Measurements from ENCODE around the gene VCPKMT. TPM values are rescaled to one million over a fixed set of nuclear protein-coding genes. Genes with fewer than 3 reads are reported as not detected.

The VCPKMT gene
- total and polyA plus RNA-seq, 9 of the 15 experiments (the other 6 are each of a cell fraction or from before 2014, with no cell fraction given) = 2.7 to 7.8 (median 6.3) TPM

DNA sequence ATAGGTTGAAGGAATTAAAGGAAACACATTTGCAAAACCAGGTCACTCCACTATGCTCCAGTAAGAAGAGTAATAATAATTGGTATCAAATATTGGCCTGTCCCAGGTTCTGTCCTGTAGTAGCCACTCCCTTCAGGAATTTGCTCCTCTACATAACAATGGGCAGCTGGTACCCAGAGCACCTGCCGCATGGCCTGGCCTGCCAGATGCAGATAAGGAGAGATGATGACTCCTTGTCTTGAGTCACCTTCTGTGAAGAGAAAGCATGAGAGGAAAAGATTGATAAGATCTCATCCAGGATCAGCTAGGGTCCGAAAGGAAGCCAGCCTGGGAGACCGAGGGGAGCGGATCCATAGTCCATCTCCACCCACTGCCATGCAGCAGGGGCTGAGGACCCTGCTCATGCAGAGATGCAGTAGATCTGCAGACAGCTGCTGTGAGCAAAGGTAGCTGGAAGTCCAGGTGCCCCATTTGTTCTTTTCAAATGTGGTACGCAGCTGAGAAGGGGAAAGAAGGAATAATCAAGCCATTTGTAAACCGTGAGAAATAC lies 24.3 kb downstream of the VCPKMT start:
- Histone ChIP-seq H2AFZ (ENCODE audit: low read depth, low read length) (no peak overlapping the region), H3K27me3 (ENCODE audit: control insufficient read depth in 2 of 2, insufficient read depth in 2 of 2, low read length in 2 of 2) (no peaks in the 10 kb centered on the region), H3K27ac (ENCODE audit: extremely low read depth, low read depth, low read length) (no peak overlapping the region), H3K4me2 (ENCODE audit: insufficient read depth, low read length) (no peak overlapping the region), H3K36me3 (ENCODE audit: control insufficient read depth, insufficient read depth, low read length) (no peaks in the 10 kb centered on the region), H3K9me1 (ENCODE audit: control insufficient read depth, insufficient read depth, low read length) (no peaks in the 10 kb centered on the region), H3K4me3 (no peak overlapping the region), H3K9ac (ENCODE audit: insufficient read depth in 1 of 2, low read depth in 2 of 2, low read length in 2 of 2) (no peak overlapping the region), H3K79me2 (ENCODE audit: control insufficient read depth, insufficient read depth, low read length) (no peaks in the 10 kb centered on the region), H3K4me1 (replicated peaks in 1 of 2; ENCODE audit: control insufficient read depth in 2 of 2, insufficient read depth in 2 of 2, low read length in 2 of 2) (peaks cover 0 to 17% of the 10 kb centered on the region in 2 experiments; a peak in 3 of 5 replicates), H4K20me1 (replicated peaks; ENCODE audit: control insufficient read depth, insufficient read depth, low read length) (no peaks in the 10 kb centered on the region), H3K9me3 (replicated peaks; ENCODE audit: control insufficient read depth, insufficient read depth, low read depth, low read length) (no peaks in the 10 kb centered on the region)
- ChIA-PET CTCF (ENCODE audit: low intra/inter-chr PET ratio) (no interaction called here), POLR2A (interaction anchor here (0.9 to 1.1 kb wide), 2 partner anchors 229 to 234 kb away, joined by 3 to 5 read pairs; no protein-coding TSS in a partner anchor)
- intact Hi-C loops (cut with micrococcal nuclease) (no loop called here), in situ Hi-C loops (cut with MboI) (no loop called here)
- ATAC-seq = no peak
- BruUV-seq (replicated peaks) = no TSS peak
- TF ChIP-seq GATA2 (CRISPR knock-in tag; IDR thresholded peaks at IDR 0.05) = no peak
- peak; percentile 53 for TF ChIP-seq CBFA2T2 (conservative IDR thresholded peaks at IDR 0.05)
- peak; percentile 64 for TF ChIP-seq CBFA2T3 (IDR thresholded peaks at IDR 0.05)
- peak; percentile 75 for TF ChIP-seq CTBP1 (IDR thresholded peaks at IDR 0.05; ENCODE audit: borderline replicate concordance)
- TF ChIP-seq TRIM24 (IDR thresholded peaks at IDR 0.05) = no peak
- TF ChIP-seq SOX6 (IDR thresholded peaks at IDR 0.05) = peak; percentile 47; the same call in 1 of the 2 replicates
- no peak for FAIRE-seq
- WGBS (ENCODE audit: insufficient coverage, low coverage, missing lambda C conversion rate) = 44% methylated on average over 5 of the region's 6 CpGs
- peak in 3 of 4 experiments; percentile 9 to 17 (median 13) for DNase-seq (ENCODE audit: extremely low read depth in 1 of 4, low spot score in 3 of 4)

DNA sequence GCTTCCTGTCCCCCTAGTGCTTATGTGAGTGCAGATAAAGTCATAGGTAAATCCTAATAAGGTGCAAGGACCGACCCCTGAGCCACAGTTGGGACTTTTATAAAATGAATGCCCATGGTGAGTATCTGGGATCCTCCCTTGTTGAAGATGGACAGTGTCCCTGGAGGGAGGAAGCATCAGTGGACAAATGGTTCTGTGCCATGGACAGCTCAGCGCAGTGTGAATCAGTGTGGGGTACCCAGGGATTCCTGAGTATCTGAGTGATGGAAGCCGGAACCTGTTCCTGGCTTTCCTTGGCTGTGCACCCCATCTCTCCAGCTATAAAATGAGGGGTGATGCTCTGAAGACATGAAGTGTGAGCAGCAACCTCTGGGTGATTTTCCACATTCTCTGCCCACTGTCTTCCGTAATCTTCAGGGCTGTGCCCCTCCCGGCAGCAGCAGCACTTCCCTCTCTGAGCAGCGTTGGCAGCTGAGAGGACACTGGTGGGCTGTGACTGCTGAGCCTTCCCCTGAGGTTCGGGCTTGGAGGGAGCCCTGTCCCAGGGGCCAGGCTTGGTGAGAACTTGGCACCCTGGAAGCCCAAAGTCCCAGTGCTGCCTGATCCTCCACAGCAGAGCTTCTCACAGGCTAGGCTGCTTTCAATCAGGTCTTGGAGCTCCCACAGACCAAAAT lies 25.0 kb downstream of the VCPKMT start:
- Histone ChIP-seq H3K4me3 (no peak overlapping the region), H3K27ac (ENCODE audit: extremely low read depth, low read depth, low read length) (no peak overlapping the region), H3K36me3 (ENCODE audit: control insufficient read depth, insufficient read depth, low read length) (no peaks in the 10 kb centered on the region), H2AFZ (ENCODE audit: low read depth, low read length) (no peak overlapping the region), H3K27me3 (ENCODE audit: control insufficient read depth in 2 of 2, insufficient read depth in 2 of 2, low read length in 2 of 2) (no peaks in the 10 kb centered on the region), H4K20me1 (replicated peaks; ENCODE audit: control insufficient read depth, insufficient read depth, low read length) (no peaks in the 10 kb centered on the region), H3K9ac (ENCODE audit: insufficient read depth in 1 of 2, low read depth in 2 of 2, low read length in 2 of 2) (no peak overlapping the region; a peak in 1 of 4 replicates), H3K4me2 (ENCODE audit: insufficient read depth, low read length) (no peak overlapping the region), H3K79me2 (ENCODE audit: control insufficient read depth, insufficient read depth, low read length) (no peaks in the 10 kb centered on the region), H3K9me3 (replicated peaks; ENCODE audit: control insufficient read depth, insufficient read depth, low read depth, low read length) (no peaks in the 10 kb centered on the region), H3K9me1 (ENCODE audit: control insufficient read depth, insufficient read depth, low read length) (no peaks in the 10 kb centered on the region), H3K4me1 (replicated peaks in 1 of 2; ENCODE audit: control insufficient read depth in 2 of 2, insufficient read depth in 2 of 2, low read length in 2 of 2) (peaks cover 0 to 17% of the 10 kb centered on the region in 2 experiments; a peak in 3 of 5 replicates)
- 58% methylated on average over 4 of the region's 7 CpGs for WGBS (ENCODE audit: insufficient coverage, low coverage, missing lambda C conversion rate)
- no peak for DNase-seq (ENCODE audit: extremely low read depth in 1 of 4, low spot score in 3 of 4)
- no peak for TF ChIP-seq ZFP1 (CRISPR knock-in tag; IDR thresholded peaks at IDR 0.05)
- ChIA-PET CTCF (ENCODE audit: low intra/inter-chr PET ratio) (no interaction called here), POLR2A (interaction anchor here (0.9 to 1.1 kb wide), 2 partner anchors 228 to 233 kb away, joined by 3 to 5 read pairs; no protein-coding TSS in a partner anchor)
- no peak for ATAC-seq
- no TSS peak for BruUV-seq (replicated peaks)
- in situ Hi-C loops (cut with MboI) (no loop called here), intact Hi-C loops (cut with micrococcal nuclease) (no loop called here)
- no peak for FAIRE-seq

Measured in K562 (cell line).